Measurements from ENCODE around the gene PDCD4. TPM values are rescaled to one million over a fixed set of nuclear protein-coding genes. Genes with fewer than 3 reads are reported as not detected.

The PDCD4 gene
- total and polyA plus RNA-seq, 4 donors: 14.7 to 94.4 (median 25.1) TPM

DNA sequence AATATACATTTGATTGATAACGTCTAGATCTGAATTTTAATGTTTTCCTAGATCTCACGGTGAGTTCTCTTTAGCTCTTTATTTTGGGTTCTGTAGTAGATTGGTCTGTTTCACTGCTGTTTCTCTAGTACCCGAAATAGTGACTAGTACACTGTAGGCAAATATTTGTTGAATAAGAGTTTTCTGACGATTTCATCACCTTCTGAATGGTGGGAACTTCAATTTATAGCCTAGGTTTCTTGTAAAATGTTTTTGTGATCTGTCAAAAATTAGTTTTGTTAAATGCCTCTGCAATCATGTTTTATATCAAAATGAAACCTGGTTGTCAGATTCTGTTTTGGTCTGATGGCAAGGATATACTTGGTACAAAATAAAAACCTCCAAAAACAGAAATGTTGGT is 10.2 kb downstream of the PDCD4 start:
- DNase-seq (ENCODE audit: low spot score): no peak
- no peaks in the 10 kb centered on the region for H3K27me3 ChIP-seq (ENCODE audit: control insufficient read depth in 4 of 4, insufficient read depth in 4 of 4, low read length in 3 of 4)
- no peak overlapping the region for H3K4me3 ChIP-seq (ENCODE audit: low read depth in 1 of 3, low read length in 3 of 3)
- TF ChIP-seq MAX (IDR thresholded peaks at IDR 0.05) (no peak), TAF1 (conservative IDR thresholded peaks at IDR 0.05) (no peak), YY1 (IDR thresholded peaks at IDR 0.05) (no peak), RAD21 (IDR thresholded peaks at IDR 0.05) (no peak), SP1 (IDR thresholded peaks at IDR 0.05) (no peak), HNF4A (conservative IDR thresholded peaks at IDR 0.05) (no peak), RXRA (IDR thresholded peaks at IDR 0.05) (no peak), FOXA2 (IDR thresholded peaks at IDR 0.05) (no peak), ATF3 (IDR thresholded peaks at IDR 0.05) (no peak), FOXA1 (IDR thresholded peaks at IDR 0.05) (no peak), EGR1 (IDR thresholded peaks at IDR 0.05; ENCODE audit: low read depth in 2 of 2) (no peak), JUND (IDR thresholded peaks at IDR 0.05) (no peak), REST (IDR thresholded peaks at IDR 0.05) (no peak), NR2F2 (IDR thresholded peaks at IDR 0.05) (no peak), GABPA (IDR thresholded peaks at IDR 0.05 in 1 of 2, conservative IDR thresholded peaks at IDR 0.05 in 1 of 2) (no peak), HNF4G (IDR thresholded peaks at IDR 0.05) (no peak)
- TF ChIP-seq, protein P1, sequence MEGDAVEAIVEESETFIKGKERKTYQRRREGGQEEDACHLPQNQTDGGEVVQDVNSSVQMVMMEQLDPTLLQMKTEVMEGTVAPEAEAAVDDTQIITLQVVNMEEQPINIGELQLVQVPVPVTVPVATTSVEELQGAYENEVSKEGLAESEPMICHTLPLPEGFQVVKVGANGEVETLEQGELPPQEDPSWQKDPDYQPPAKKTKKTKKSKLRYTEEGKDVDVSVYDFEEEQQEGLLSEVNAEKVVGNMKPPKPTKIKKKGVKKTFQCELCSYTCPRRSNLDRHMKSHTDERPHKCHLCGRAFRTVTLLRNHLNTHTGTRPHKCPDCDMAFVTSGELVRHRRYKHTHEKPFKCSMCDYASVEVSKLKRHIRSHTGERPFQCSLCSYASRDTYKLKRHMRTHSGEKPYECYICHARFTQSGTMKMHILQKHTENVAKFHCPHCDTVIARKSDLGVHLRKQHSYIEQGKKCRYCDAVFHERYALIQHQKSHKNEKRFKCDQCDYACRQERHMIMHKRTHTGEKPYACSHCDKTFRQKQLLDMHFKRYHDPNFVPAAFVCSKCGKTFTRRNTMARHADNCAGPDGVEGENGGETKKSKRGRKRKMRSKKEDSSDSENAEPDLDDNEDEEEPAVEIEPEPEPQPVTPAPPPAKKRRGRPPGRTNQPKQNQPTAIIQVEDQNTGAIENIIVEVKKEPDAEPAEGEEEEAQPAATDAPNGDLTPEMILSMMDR (IDR thresholded peaks at IDR 0.05; ENCODE audit: low read depth, low read length, missing input control): no peak
- TF ChIP-seq, protein P2, sequence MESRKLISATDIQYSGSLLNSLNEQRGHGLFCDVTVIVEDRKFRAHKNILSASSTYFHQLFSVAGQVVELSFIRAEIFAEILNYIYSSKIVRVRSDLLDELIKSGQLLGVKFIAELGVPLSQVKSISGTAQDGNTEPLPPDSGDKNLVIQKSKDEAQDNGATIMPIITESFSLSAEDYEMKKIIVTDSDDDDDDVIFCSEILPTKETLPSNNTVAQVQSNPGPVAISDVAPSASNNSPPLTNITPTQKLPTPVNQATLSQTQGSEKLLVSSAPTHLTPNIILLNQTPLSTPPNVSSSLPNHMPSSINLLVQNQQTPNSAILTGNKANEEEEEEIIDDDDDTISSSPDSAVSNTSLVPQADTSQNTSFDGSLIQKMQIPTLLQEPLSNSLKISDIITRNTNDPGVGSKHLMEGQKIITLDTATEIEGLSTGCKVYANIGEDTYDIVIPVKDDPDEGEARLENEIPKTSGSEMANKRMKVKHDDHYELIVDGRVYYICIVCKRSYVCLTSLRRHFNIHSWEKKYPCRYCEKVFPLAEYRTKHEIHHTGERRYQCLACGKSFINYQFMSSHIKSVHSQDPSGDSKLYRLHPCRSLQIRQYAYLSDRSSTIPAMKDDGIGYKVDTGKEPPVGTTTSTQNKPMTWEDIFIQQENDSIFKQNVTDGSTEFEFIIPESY (IDR thresholded peaks at IDR 0.05): no peak
- H3K36me3 ChIP-seq (ENCODE audit: control insufficient read depth in 4 of 4, insufficient read depth in 3 of 4, low read depth in 1 of 4, low read length in 3 of 4): peaks cover 0 to 34% (median 16%) of the 10 kb centered on the region in 4 donors
- peak overlapping the region in 1 of 2 donors; percentile 66 for H3K9ac ChIP-seq (ENCODE audit: low read depth in 1 of 2, low read length in 2 of 2)
- peaks cover 0 to 18% (median 3%) of the 10 kb centered on the region in 4 donors for H3K4me1 ChIP-seq (ENCODE audit: control insufficient read depth in 4 of 4, insufficient read depth in 4 of 4, low read length in 3 of 4)
- peak overlapping the region in 1 of 2 donors; percentile 20 for H3K27ac ChIP-seq (ENCODE audit: low read depth in 1 of 2, low read length in 2 of 2)
- no peaks in the 10 kb centered on the region for H3K9me3 ChIP-seq (ENCODE audit: control insufficient read depth in 4 of 4, low read length in 3 of 4)
- 44% methylated on average over 4 of the region's 4 CpGs for WGBS

Data from liver (tissue), 9 donors.